Stimulated activated CD4-positive, alpha-beta T cell treated with anti-CD3 and anti-CD28 coated beads, TNF-alpha, amount 100 ng/mL, for 24 hours (primary cell): ENCODE results near the gene POC1B.
"Not testable (repeated sequence)": the region's sequence is repeated elsewhere in the genome, so short reads cannot be mapped to it uniquely, and the experiment has no call there.

Experiments
- DNase-seq, 3 experiments: peaks; one replicate each; pipeline ENCODE4 v3.0.0-alpha.2; 2020; ENCODE audit warnings: low read depth in 3 of 3

Gene POC1B

GRCh38 chr12:89464974-89465592 is 60.8 kb downstream of the POC1B start:
- DNase-seq, result no peak

- DNase-seq, result no peak
Observed at GRCh38 chr12:89461649-89462612, 63.9 kb downstream of the POC1B start.

GRCh38 chr12:89461190-89461589 is 64.7 kb downstream of the POC1B start:
- no peak for DNase-seq

- not testable (repeated sequence) for DNase-seq
Observed at GRCh38 chr12:89459279-89459678, 66.6 kb downstream of the POC1B start.

- no peak for DNase-seq
Observed at GRCh38 chr12:89456565-89456964, 69.3 kb downstream of the POC1B start.

DNA sequence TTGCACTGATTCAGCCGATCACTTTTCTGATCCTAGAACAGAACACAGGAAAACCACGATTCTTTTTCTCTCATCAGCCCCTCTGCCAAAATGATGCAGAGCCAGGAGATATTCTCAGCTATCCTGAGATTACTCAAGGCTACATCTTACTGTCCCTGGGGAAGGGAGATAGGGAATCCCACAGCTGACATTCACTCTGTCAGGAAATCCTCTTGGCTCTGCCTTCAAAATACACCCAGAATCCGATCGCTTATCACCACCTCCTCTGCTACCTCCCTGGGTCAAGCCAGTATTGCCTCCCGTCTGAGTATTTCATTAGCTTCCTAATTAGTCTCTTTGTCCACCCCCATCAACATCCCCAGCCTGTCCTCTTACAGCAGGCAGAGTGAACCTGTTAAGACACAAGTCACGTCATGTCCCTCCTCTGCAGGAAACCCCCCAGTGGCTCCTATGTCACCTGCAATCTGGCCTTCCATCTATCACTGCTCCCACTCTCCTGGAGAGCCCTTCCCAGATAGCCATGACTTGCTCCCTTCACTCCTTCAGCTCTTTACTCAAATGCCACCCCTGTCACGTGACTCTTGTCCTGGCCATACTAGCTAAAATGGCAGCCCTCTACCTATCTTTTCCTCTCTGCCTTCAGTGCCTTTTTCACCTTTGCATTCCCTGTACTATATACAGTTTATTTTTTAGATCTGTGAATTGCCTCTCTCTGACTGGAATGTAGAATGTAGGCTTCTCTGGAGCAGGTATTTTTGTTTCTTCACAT is 71.6 kb downstream of the POC1B start:
- DNase-seq, result no peak

- no peak for DNase-seq
Observed at GRCh38 chr12:89453121-89453978, 72.5 kb downstream of the POC1B start.

DNA sequence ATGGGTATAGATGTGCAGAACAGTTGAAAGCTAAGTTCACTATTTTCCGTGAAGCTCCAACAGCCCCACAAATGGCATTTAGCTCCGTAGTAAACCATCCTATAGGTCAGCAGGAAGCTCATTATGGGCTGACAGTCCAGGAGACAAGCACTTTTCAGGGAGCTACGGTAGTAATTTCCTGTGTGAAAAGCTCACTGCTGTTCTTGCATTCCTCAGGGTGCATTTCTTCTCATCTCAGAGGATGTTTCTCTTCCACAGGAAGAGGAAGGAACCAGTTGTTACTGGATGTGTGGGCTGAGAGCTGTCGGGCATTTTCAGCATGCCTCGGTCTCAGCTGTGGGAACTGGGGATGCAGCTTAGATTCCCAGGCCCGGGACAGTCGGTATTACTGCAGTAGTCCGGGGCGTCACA is 74.0 kb downstream of the POC1B start:
- DNase-seq, result no peak

- no peak for DNase-seq
Observed at GRCh38 chr12:89450907-89451306, 74.9 kb downstream of the POC1B start.

GRCh38 chr12:89448951-89449371 is 76.9 kb downstream of the POC1B start:
- DNase-seq, result no peak

DNA sequence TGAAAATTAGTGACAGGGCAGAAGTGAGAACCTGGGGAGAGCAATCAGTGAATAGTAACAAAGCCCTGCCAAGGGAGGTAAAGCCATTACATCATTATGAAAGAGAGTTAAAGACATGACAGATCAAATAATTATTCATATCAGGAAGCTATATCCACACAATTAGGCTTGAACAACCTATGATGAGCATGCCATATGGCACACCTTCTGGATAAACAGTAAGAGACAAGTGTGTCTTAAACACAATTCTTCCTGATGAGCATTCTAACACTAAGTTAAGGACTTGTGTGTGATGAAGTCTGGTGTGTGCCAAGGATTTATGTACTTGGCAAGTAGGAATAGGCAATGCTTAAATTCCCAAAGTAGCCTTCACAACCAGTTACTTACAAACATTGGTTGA is 77.3 kb downstream of the POC1B start:
- DNase-seq, result no peak

- DNase-seq, result no peak
Observed at GRCh38 chr12:89439941-89440340, 85.9 kb downstream of the POC1B start.

- no peak for DNase-seq
Observed at GRCh38 chr12:89437231-89437630, 88.6 kb downstream of the POC1B start.

DNA sequence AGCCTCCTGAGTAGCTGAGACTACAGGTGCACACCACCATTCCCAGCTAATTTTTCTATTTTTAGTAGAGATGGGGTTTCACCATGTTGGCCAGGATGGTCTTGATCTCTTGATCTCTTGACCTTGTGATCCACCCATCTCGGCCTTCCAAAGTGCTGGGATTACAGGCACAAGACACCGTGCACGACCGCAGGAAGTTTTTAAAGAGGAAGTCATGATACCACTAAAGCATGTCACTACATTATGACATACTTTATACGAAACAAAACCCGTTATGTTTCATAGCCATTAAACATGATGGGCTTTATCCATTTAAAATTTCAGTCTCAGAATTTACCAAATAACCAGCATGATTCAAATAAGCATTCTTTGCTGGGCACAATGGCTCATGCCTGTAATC is 89.8 kb downstream of the POC1B start:
- DNase-seq, result no peak

GRCh38 chr12:89433634-89434033 is 92.2 kb downstream of the POC1B start:
- DNase-seq, result no peak

DNA sequence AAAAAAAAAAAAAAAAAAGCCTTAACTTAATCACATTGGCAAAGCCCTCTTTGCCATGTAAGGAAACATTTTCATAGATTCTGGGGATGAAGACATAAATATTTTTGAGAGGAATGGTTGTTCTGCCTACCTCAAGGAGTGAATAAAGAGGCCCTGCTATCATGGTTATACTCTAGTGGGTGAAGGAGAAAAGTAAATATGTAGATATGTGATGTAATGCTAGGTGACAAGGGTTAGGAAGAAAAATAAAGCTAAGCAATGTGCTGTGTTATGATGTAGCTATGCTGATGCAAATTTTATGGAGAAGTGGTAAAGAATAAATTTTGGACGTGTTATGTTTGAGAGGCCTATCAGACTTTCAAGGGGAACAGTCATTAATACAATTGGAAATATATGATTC is 93.5 kb downstream of the POC1B start:
- DNase-seq, result no peak

DNA sequence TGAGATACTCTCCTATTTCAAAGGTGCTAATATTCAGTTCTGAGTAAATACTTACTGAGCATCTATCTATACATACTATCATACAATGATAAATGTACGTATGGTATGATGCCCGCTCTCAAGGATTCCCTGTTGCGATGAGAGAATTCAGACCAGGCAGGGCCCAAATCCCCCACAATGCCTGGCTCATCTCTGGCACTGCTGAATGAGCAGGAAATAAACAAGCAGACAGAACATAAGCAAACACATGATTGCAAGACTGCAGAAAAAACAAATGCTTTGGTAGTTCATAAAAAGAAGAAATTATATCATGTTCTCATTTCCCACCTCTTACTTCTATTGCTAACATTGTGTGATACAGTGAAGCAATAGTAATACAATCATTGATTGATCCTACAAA is 96.3 kb downstream of the POC1B start:
- no peak for DNase-seq

DNA sequence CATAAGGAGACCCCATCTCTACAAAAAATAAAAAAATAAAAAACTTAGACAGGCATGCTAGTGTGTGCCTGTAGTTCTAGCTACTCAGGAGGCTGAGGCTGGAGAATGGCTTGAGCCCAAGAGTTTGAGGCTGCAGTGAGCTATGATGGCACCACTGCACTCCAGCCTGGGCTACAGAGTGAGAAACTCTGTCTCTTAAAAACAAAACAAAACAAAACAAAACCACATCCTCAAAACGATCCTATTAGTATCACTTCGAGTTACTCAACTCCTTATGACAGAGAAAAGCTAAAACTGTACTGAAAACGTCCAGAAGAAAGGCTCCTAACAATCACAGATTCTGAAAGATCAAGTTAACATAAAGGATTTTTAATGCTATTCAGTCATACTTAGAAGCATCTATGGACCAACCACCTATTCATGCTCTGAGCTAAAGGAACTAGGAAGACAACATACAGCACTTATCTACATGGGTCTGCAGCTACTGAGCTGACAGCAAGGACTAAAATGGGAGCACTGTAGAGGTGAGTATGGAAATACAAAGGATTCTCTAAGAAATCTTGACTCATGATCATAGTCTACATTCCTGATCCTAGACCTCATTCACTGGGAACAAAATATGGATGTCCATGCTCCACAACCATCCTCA is 98.2 kb downstream of the POC1B start:
- no peak for DNase-seq

DNA sequence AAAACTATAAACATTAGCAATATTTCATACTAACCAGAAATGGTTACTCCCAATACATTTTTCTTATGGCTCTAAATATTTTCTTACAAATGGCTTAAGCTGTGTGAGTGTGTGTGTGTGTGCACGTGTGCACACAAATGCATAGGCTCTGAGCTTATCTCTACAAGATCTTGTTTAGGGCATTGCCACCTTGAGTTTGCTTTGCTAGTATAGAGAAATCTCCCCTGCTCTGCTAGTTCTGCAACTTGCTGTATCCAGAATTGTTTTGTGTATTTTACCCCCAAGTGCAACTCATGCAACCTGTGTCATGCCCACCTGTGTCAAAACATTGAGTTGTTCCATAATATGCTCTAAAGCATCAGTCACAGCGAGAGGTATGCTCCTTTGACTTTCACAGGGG is 101.0 kb downstream of the POC1B start:
- DNase-seq, result no peak

GRCh38 chr12:89424389-89424788 is 101.5 kb downstream of the POC1B start:
- DNase-seq, result no peak
